Measurements from ENCODE around the gene ITPA.

Gene ITPA

DNA sequence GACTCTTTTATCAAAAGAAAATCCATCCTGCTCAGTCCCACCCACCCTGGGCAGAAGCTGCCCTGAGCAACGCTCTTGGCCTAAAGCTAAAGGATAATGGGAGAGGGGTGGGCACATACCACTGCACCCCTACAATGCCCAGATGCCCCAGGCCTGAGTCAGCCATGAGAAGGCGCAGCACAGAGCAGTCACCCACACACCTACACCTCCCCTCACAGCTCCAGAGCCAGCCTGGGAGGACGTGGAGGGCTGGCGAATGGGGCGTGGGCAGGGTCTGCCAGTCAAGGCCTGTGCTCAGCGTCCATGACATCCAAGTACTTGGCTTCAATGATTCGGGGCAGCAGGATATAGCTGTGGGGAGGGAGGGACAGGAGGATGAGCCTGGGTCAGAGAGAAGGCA is 18.2 kb downstream of the ITPA start:
- Mint-ChIP-seq H3K36me3 (no peaks in the 10 kb centered on the region), H3K27ac (no peak overlapping the region), H3K4me3 (no peak overlapping the region), H3K4me1 (ENCODE audit: low read depth) (peaks cover 18% of the 10 kb centered on the region), H3K9me3 (ENCODE audit: low read depth) (no peaks in the 10 kb centered on the region), H3K27me3 (no peaks in the 10 kb centered on the region)

DNA sequence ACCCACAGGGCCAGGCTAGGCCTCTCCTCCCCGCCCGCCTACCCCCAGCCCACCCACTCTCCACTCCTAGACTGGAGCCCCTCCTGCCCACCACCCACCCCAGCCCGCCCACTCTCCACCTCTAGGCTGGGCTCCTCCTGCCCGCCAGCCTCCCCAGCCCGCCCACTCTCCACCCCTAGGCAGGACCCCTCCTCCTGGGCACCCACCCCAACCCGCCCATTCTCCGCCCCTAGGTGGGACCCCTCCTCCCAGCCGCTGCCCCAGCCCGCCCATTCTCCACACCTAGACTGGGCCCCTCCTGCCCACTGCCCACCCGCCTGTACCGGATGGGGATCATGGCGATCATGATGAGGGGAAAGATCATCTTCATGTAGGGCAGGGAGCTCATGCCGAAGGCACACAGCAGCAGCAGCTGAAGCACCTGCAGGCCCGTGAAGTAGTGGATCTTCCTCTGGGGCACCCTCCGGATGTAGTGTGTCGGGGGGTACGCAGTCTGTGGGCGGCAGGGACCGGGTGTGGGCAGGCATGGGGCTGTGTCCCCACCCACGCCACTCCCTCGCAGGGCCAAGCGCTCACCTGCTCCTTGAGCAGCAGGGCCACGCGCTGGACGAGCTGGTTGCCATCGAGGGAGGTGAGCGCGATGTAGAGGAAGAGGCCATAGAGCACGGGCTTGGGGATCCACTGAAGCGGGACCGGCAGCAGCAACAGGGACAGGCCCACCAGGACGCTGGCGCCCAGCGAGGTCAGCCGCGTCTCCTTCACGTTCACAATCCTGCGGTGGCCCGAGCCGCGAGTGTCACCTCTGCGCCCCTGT is 18.8 kb downstream of the ITPA start:
- Mint-ChIP-seq H3K36me3 (no peaks in the 10 kb centered on the region), H3K27me3 (no peaks in the 10 kb centered on the region), H3K27ac (no peak overlapping the region), H3K9me3 (ENCODE audit: low read depth) (no peaks in the 10 kb centered on the region), H3K4me3 (no peak overlapping the region), H3K4me1 (ENCODE audit: low read depth) (peaks cover 12% of the 10 kb centered on the region)

DNA sequence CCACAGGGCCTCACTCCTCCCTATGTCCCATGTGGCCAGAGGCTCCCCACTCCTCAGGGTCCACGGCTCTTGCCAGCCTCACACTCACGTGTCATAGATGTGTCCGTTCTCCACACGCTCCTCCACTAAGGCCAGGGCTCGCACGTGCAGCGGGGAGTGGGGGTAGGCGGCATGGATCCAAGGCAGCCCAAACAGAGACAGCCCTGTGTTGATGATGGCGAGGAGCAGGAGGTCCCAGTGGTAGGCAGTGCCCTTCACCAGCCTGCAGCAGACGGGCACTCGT is 19.4 kb downstream of the ITPA start:
- Mint-ChIP-seq H3K27ac (no peak overlapping the region), H3K4me3 (no peak overlapping the region), H3K36me3 (no peaks in the 10 kb centered on the region), H3K27me3 (no peaks in the 10 kb centered on the region), H3K9me3 (ENCODE audit: low read depth) (no peaks in the 10 kb centered on the region), H3K4me1 (ENCODE audit: low read depth) (peaks cover 6% of the 10 kb centered on the region)

DNA sequence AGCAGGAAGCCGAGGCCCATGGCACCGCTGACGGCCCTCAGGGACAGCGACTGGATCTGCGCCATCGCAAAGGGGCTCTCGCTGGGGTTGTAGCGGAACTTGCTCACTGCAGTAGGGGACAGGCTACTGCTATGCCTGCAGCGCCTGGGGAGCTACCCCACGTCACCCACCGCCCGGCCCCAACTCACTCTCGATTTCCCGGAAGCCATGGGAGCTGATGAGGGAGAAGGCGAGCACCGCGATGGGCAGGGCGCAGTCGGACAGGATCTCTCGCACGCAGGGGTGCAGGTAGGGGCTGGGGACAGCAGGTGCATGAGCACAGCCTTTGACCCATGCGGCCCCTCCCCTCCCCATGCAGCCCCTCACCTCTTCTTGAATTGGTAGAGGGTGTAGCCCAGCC is 19.9 kb downstream of the ITPA start:
- Mint-ChIP-seq H3K4me1 (ENCODE audit: low read depth) (peaks cover 4% of the 10 kb centered on the region), H3K4me3 (no peak overlapping the region), H3K9me3 (ENCODE audit: low read depth) (no peaks in the 10 kb centered on the region), H3K27me3 (no peaks in the 10 kb centered on the region), H3K36me3 (no peaks in the 10 kb centered on the region), H3K27ac (no peak overlapping the region)

DNA sequence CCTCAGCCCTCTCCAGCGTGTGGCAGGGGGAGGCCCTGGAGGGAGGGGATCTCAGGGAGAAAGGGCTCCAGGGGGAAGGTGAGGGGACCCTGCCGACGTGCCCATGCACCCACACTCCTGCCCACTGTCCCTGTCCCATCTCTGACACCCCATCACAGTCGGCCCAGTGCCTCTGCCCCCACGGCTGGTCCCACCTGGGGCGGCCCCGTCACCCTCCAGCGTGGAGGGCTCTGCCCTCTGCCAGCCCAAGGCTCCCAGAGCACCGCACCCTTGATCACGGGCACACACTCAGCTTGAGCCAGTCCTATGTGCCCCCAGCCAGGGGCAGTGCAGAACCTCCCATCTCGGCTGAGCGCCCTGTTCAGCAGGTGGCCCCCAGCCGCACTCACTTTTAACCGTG is 20.5 kb downstream of the ITPA start:
- Mint-ChIP-seq H3K36me3 (no peaks in the 10 kb centered on the region), H3K4me1 (ENCODE audit: low read depth) (peaks cover under 1% of the 10 kb centered on the region)

DNA sequence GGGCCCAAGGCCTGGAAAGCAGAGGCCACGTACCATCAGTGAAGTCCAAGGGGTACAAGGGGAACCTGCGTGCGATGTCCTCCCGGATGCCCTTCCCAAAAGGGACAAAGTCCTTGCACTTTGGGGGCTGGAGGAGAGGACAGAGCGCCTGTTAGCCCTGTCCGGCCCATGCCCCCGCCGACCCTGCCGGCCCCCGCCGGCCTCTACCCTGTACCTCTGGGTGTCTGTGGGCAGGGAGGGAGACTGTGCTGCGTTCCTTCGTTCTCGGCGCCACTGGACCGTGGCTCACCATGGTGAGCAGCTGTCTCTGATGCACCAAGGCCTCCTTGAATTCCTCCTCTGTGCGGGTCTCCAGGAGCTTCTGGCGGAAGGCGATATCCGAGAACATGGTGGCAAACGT is 21.8 kb downstream of the ITPA start:
- no peaks in the 10 kb centered on the region for H3K4me1 Mint-ChIP-seq (ENCODE audit: low read depth)
- no peak overlapping the region for H3K27ac Mint-ChIP-seq

More for the DNA sequence above, 20.5 kb downstream of the ITPA start:
- Mint-ChIP-seq H3K9me3 (ENCODE audit: low read depth) (no peaks in the 10 kb centered on the region), H3K27ac (no peak overlapping the region), H3K4me3 (no peak overlapping the region), H3K27me3 (no peaks in the 10 kb centered on the region)

DNA sequence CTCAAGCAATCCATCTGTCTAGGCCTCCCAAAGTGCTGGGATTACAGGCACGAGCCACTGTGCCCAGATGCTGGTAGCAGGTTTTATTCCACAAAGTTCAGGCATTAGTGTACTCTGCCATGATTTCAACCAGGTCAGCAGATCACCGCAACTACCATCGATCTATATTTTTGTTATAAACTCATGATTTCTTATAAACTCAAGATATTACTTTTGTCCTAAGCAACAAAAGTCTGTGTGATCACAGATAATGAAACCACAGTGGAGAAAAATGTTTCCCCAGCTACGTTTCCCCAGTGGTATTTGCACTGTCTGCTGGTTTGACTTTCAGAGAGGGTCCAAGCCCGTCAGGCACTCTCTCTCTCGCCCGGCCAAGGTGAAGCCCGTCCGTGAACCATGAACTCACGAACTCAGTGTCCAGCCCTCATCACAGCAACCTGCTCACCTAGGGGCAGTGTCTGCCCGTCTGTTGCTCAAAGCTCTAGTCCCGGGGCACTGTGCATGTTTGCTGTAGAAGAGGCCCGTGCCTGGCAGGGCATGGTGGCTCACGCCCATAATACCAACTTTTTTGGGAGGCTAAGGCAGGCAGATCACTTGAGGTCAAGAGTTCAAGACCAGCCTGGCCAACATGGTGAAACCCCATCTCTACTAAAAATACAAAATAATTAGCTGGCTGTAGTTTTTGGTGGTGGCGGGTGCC is 22.7 kb downstream of the ITPA start:
- Mint-ChIP-seq H3K4me1 (ENCODE audit: low read depth) (peaks cover 2% of the 10 kb centered on the region), H3K27me3 (peaks cover 9% of the 10 kb centered on the region), H3K27ac (no peak overlapping the region), H3K9me3 (ENCODE audit: low read depth) (no peaks in the 10 kb centered on the region), H3K4me3 (no peak overlapping the region), H3K36me3 (no peaks in the 10 kb centered on the region)

More for the DNA sequence above, 21.8 kb downstream of the ITPA start:
- no peaks in the 10 kb centered on the region for H3K36me3 Mint-ChIP-seq
- H3K4me3 Mint-ChIP-seq = no peak overlapping the region
- H3K27me3 Mint-ChIP-seq = peaks cover 4% of the 10 kb centered on the region
- no peaks in the 10 kb centered on the region for H3K9me3 Mint-ChIP-seq (ENCODE audit: low read depth)

DNA sequence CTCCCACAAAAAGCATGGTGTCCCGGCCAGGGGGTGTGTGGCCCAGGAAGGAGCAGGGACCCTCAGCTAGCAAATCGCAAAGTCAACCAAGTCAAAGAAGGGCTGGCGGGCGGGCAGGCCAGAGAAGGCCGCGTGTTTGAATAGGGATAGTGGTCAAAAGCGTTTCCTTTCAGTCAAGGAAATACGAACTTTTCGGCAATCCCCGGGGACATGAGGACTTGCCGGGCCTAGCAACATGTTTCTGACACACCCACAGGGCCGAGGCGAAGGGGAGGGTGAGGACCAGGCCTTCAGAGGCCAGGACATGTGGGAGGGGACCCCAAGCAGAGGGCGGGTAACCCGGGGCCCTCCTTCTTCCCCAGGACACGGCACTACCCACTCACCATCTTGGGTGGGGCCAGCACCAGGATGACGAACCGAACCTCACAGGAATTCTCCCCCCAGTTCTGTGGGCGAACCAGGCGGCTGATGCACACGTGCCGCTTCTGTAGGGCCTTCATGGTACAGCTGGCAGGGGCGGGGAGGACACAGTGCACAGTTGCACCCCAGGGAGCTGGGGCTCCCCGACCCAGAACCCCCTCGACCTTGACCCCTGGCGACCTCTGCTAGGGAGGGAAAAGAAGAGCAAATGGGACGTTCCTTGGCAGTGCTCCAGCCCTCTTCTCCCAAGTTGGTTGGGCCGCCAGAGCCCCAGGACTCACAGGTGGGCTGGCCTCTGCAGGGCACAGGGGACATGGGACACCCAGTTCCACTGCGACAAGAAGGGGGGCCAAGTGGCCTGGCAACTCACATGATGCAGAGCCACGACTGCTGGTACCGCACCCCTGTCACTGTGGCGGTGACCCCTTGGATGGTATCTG is 24.1 kb downstream of the ITPA start:
- H3K4me1 Mint-ChIP-seq (ENCODE audit: low read depth) = peaks cover 4% of the 10 kb centered on the region
- H3K36me3 Mint-ChIP-seq = no peaks in the 10 kb centered on the region
- H3K27ac Mint-ChIP-seq = no peak overlapping the region
- H3K4me3 Mint-ChIP-seq = no peak overlapping the region
- H3K9me3 Mint-ChIP-seq (ENCODE audit: low read depth) = no peaks in the 10 kb centered on the region
- peaks cover 9% of the 10 kb centered on the region for H3K27me3 Mint-ChIP-seq

DNA sequence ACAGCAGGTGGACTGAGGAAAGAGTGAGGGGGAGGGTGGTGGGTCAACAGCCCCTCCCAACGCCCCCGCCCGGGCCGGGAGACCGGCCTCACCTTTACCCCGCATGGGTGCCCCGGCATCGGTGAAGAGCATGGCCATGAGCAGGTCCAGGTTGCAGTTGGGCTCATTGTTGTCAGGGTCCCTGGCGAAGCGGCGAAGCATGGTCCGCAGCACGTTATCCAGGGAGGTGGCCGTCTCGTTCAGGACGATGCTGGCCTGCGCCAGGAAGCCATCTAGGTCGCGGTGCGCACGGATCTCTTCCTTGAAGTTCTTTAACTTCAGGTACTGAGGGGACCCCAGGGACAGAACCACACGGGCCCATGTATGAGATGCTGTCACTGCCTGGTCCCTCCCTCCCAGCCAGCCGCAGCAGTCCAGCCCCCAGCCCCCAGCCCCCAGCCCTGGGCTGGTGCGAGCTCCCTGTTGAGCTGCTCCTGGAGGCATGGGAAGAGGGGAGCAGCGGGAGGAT is 24.7 kb downstream of the ITPA start:
- Mint-ChIP-seq H3K27me3 (peaks cover 9% of the 10 kb centered on the region), H3K4me1 (ENCODE audit: low read depth) (peaks cover 4% of the 10 kb centered on the region), H3K9me3 (ENCODE audit: low read depth) (no peaks in the 10 kb centered on the region), H3K27ac (no peak overlapping the region), H3K36me3 (no peaks in the 10 kb centered on the region), H3K4me3 (no peak overlapping the region)

DNA sequence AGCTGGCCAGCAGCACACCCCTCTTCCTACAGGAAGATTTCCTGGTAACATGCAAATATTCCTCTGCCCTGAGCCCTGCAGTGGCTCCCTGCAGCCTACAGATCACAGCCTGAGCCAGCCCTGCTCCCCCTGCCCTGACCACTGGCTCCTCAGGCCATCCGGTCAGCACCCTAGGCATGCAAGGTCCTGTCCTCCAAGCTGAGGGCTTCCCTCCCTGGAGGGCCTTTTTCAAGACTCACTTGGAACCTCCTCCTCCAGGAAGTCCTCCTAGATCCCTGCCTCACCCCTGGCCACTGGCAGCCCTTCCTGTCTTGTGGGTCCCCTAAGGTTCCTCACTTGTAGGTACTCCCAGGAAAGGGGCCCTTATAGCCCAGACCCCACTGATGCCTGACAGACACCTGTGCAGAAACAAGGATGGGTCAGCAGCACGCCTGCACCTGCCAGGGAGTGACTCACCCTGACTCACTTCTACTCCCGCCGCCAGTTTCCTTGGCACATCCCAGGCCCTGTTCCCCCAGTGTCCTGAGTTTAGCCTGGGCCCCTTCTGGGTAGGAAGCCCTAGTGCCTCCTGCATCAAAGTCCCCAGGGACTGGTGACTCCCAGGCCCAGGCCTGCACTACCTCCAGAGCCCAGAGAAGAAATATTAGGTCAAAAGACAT is 26.5 kb downstream of the ITPA start:
- no peaks in the 10 kb centered on the region for H3K9me3 Mint-ChIP-seq (ENCODE audit: low read depth)
- peaks cover 14% of the 10 kb centered on the region for H3K27me3 Mint-ChIP-seq
- H3K27ac Mint-ChIP-seq = no peak overlapping the region
- no peak overlapping the region for H3K4me3 Mint-ChIP-seq
- H3K36me3 Mint-ChIP-seq = no peaks in the 10 kb centered on the region
- H3K4me1 Mint-ChIP-seq (ENCODE audit: low read depth) = peaks cover 11% of the 10 kb centered on the region

DNA sequence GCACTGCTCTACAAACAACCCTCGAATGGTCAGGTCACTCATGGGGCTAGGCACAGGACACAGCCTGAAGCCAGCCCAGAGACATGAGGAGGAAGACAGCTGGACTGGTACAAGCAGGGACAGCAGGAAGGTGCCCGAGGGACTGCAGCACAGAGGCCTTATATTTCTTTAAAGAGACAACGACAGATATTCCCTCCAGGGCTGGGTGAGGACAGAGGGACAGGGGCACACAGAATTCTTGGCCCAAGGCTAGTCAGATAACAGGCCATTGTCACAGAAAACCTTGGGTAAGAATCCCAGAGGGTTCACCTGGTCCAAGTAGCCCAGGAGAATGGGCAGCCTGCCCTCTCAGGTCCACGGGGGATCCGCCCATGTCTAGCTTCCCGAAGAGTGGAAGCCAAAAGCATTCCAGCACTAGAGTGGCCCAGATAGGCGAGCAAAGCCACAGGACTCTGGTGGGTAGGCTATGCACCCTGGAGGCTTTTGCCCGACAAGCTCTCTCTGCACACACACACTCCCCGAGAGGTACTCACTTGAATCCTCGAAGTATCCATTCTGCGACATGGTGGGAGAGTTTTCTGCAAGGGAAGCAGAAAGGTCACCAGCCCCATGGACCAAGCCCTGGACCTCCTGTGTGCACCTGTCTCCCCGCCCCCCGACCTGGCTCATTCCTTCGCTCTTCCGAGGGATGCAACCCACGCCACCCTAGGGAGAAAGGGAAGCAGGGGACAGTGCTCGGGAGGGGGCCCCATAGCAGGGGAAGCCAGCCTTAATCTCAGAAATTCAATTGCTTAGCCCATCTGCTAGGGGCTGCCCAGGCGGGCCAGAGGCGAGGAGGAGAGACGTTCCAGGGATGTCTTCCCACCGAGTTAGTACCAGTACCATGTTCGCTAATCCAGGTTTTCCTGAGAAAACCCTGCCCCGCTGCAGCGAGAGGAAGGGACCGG is 28.0 kb downstream of the ITPA start:
- no peak overlapping the region for H3K27ac Mint-ChIP-seq
- no peaks in the 10 kb centered on the region for H3K9me3 Mint-ChIP-seq (ENCODE audit: low read depth)
- peak overlapping the region; percentile 67 for H3K4me3 Mint-ChIP-seq
- peaks cover 22% of the 10 kb centered on the region for H3K27me3 Mint-ChIP-seq
- H3K36me3 Mint-ChIP-seq = no peaks in the 10 kb centered on the region
- H3K4me1 Mint-ChIP-seq (ENCODE audit: low read depth) = peaks cover 14% of the 10 kb centered on the region

DNA sequence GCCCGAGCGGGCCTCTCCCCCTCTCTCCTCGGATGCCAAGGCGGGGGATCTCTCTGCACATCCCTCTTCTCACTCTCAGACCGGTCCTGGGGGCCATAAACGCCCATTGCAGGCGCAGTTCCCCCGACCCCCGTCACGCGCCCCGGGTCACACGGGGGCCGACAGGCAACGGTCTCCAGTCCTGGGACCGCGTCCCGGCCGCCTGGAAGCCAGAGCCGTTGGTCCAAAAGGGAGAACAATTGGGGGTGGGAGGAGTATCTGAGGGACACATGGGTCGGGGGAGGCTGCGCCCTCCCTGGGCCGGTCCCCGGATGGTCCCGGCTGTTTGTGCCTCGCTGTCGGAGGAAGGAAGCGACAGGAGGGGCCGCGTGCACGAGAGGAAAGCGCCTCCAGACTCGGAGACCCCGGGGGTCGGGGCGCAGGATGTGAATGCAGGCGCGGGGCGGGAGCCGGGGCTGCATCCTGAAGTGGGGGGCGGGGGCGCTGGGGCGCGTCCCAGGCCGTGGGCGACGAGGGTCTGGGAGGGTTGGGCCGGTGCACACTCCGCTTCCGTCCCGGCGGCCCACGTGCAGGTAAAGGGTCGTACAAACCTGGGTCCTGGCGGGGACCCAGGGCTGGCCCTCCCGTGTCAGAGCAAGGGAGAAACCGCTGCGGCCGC is 28.8 kb downstream of the ITPA start:
- Mint-ChIP-seq H3K27ac (no peak overlapping the region), H3K4me3 (peak overlapping the region; percentile 77), H3K27me3 (peaks cover 22% of the 10 kb centered on the region), H3K4me1 (ENCODE audit: low read depth) (peaks cover 14% of the 10 kb centered on the region), H3K36me3 (no peaks in the 10 kb centered on the region), H3K9me3 (ENCODE audit: low read depth) (no peaks in the 10 kb centered on the region)

DNA sequence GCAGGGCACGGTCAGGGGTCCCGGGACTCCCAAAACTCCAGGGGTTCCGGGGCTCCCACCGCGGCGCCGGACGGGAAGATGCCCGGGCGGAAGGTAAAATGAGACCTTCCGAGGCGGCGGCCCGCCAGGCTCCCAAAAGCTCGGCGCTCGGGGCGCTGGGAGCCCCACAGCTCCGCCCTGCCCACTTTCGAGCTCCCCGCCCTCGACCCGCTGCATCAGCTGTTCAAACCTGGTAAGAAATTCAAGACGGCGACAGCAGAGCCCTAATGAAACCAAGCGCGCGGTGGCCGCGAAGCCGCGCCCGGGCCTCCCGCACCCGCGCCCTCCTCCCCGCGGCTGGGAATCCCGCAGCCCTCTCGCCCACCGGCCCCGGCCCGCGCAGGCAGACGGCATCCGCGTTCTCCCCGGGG is 29.3 kb downstream of the ITPA start:
- Mint-ChIP-seq H3K36me3 (no peaks in the 10 kb centered on the region), H3K4me1 (ENCODE audit: low read depth) (peaks cover 14% of the 10 kb centered on the region), H3K9me3 (ENCODE audit: low read depth) (no peaks in the 10 kb centered on the region), H3K27ac (no peak overlapping the region), H3K4me3 (peak overlapping the region; percentile 77), H3K27me3 (peaks cover 22% of the 10 kb centered on the region)
